ENCODE measurements around the gene COPS8. TPM values are rescaled to one million over a fixed set of nuclear protein-coding genes. Genes with fewer than 3 reads are reported as not detected.

The COPS8 gene
- total RNA-seq, 4 donors from 2014 or later = 57.1 to 84.5 (median 72.4) TPM

DNA sequence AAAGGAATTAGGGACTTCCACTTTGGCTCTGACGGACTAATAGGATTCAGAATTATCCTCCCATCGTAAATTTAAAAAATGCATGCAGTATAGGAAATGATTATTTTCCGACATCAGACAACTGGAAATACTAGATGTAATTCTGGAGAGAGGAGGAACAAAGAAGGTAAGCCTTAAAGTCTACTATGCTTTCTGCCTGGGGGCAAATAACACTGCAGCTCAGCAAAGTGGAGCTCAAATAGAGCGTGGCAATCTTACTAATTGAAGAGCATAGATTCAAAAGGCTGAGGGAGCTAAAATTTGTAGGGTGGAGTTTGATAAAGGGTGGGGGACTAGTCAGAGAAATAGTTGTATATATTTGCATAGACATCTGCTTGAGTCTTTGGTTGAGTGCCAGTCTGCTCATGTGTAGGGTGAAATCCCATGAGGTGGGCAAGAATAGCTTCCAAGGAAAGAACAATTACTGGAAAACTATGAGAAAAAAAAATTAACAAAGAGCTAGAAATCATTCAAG is 23.8 kb downstream of the COPS8 start:
- no peak overlapping the region for H3K4me3 ChIP-seq (replicated peaks in 1 of 3)
- no peak for DNase-seq
- intact Hi-C loops (cut with DNase I) = no loop called here
- no peaks in the 10 kb centered on the region for H3K27me3 ChIP-seq
- H3K36me3 ChIP-seq = no peaks in the 10 kb centered on the region
- WGBS, 2 donors = 94 to 96% methylated on average over 4 of the region's 4 CpGs
- TF ChIP-seq POLR2A (IDR thresholded peaks at IDR 0.05) = no peak
- TF ChIP-seq, protein P1, sequence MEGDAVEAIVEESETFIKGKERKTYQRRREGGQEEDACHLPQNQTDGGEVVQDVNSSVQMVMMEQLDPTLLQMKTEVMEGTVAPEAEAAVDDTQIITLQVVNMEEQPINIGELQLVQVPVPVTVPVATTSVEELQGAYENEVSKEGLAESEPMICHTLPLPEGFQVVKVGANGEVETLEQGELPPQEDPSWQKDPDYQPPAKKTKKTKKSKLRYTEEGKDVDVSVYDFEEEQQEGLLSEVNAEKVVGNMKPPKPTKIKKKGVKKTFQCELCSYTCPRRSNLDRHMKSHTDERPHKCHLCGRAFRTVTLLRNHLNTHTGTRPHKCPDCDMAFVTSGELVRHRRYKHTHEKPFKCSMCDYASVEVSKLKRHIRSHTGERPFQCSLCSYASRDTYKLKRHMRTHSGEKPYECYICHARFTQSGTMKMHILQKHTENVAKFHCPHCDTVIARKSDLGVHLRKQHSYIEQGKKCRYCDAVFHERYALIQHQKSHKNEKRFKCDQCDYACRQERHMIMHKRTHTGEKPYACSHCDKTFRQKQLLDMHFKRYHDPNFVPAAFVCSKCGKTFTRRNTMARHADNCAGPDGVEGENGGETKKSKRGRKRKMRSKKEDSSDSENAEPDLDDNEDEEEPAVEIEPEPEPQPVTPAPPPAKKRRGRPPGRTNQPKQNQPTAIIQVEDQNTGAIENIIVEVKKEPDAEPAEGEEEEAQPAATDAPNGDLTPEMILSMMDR (IDR thresholded peaks at IDR 0.05) = no peak
- no peak overlapping the region for H3K27ac ChIP-seq
- H3K4me1 ChIP-seq = no peaks in the 10 kb centered on the region
- H3K9me3 ChIP-seq = no peaks in the 10 kb centered on the region

DNA sequence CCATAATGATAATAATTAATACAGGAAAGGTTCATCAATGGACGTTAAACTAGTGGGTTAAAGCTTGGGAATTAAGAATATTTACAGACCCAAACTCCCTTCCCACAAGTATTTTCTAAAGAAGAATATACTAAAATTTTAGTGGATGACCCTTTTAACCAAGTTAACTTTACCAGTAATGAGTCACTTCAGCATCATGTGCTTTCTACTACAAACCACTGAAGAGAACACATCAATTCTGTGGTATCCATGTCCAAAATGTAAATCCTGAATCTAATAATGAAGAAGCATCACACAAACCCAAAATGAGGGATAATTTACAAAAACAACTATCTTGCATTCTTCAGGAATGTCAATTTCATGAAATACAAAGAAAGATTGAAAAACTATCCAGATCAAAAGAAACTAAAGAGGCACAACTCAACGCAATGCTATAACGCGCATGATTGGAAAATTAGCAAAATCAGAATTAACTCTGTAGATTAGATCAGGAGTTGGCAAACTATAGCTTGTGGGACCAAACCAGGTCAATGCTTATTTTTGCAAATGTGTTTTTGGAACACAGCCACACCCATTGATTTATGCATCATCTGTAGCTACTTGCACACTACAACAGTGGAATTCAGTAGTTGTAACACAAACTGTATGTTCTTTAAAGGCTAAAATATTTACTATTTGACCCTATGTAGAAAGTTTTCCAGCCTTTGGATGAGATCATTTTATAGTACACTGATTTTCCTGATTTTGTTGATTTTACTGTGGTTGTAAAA is 27.5 kb downstream of the COPS8 start:
- Histone ChIP-seq H3K36me3 (no peaks in the 10 kb centered on the region), H3K27ac (no peak overlapping the region), H3K27me3 (no peaks in the 10 kb centered on the region), H3K4me3 (replicated peaks in 1 of 3) (no peak overlapping the region), H3K4me1 (no peaks in the 10 kb centered on the region), H3K9me3 (no peaks in the 10 kb centered on the region)
- WGBS, 2 donors = 93 to 97% methylated on average over 4 of the region's 4 CpGs
- intact Hi-C loops (cut with DNase I) = no loop called here
- no peak for DNase-seq
- TF ChIP-seq, protein P1 (IDR thresholded peaks at IDR 0.05) = no peak
- no peak for TF ChIP-seq POLR2A (IDR thresholded peaks at IDR 0.05)

DNA sequence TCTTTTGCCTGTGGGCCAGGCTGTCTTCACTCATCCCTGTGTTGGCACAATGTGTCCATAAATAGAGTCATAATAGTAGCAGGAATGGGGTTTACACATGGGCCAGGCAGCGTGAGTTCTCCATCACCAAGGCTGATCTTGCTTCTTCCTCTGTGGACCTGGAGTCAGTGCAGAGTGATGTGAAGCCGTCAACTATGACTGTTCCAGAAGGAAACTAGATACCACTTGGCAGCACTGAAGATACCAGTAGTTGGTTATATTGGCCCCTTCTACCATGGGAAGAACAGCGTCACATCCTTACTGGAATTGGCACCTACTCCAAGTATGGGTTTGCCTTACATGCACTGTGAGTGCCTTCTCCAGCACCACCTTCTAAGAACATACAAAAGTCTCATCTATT is 30.2 kb downstream of the COPS8 start:
- no peak overlapping the region for H3K27ac ChIP-seq
- TF ChIP-seq, protein P1 (IDR thresholded peaks at IDR 0.05) = no peak
- no peak for TF ChIP-seq POLR2A (IDR thresholded peaks at IDR 0.05)
- 97 to 100% methylated on average over 3 of the region's 3 CpGs for WGBS, 2 donors

DNA sequence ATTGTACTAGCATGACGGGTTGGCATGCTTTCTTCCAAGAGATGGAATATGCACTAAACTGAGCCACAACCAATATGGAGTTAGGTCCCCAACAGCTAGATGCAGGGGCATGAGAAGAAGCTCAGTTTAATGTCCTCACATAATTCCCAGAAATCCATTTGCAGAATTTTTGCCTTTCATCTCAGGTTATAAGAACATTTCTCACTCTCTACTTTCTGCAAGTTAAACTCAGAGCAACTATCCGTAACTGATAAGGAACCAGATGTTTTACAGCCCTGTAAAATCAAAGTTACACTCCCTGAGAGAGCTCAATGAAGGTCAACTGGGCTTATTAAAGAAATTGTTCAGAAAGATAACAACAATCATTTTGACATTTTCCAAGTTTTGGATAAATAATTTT is 30.7 kb downstream of the COPS8 start:
- H3K36me3 ChIP-seq = no peaks in the 10 kb centered on the region
- no peak overlapping the region for H3K4me3 ChIP-seq (replicated peaks in 1 of 3)
- H3K9me3 ChIP-seq = no peaks in the 10 kb centered on the region
- H3K4me1 ChIP-seq = no peaks in the 10 kb centered on the region
- WGBS, 2 donors = 89 to 95% methylated on average over 2 of the region's 2 CpGs
- H3K27me3 ChIP-seq = no peaks in the 10 kb centered on the region
- intact Hi-C loops (cut with DNase I) = no loop called here
- DNase-seq = no peak
- TF ChIP-seq, protein P1 (IDR thresholded peaks at IDR 0.05) = no peak
- TF ChIP-seq POLR2A (IDR thresholded peaks at IDR 0.05) = no peak
- H3K27ac ChIP-seq = no peak overlapping the region

More for the DNA sequence above, 30.2 kb downstream of the COPS8 start:
- H3K36me3 ChIP-seq = no peaks in the 10 kb centered on the region
- DNase-seq = no peak
- H3K9me3 ChIP-seq = no peaks in the 10 kb centered on the region
- H3K27me3 ChIP-seq = no peaks in the 10 kb centered on the region
- intact Hi-C loops (cut with DNase I) = no loop called here
- H3K4me1 ChIP-seq = no peaks in the 10 kb centered on the region
- H3K4me3 ChIP-seq (replicated peaks in 1 of 3) = no peak overlapping the region

DNA sequence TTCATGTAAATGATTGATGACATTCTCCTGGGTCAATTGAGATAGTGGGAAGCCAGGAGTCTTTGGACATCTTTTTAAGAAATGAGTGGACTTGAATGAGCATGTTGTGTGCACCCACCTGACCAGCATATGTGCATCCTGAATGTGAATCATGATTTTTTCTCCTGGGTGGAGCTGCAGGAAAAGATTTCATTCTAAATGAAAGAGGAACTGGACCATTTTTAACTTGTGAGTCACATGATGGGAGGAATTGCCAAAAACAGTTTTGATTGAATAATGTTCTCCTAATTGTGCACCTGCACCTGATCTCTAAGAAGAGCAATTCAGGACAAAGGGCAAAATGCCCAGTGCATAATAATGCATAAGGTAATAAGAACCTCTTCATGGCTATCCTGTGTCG is 32.3 kb downstream of the COPS8 start:
- no peaks in the 10 kb centered on the region for H3K27me3 ChIP-seq
- intact Hi-C loops (cut with DNase I) = no loop called here
- 72 to 87% methylated on average over 1 of the region's 1 CpG for WGBS, 2 donors

More for the DNA sequence above, 32.3 kb downstream of the COPS8 start:
- TF ChIP-seq, protein P1 (IDR thresholded peaks at IDR 0.05) = no peak
- no peak for TF ChIP-seq POLR2A (IDR thresholded peaks at IDR 0.05)
- Histone ChIP-seq H3K4me1 (no peaks in the 10 kb centered on the region), H3K36me3 (no peaks in the 10 kb centered on the region), H3K9me3 (no peaks in the 10 kb centered on the region), H3K4me3 (replicated peaks in 1 of 3) (no peak overlapping the region), H3K27ac (no peak overlapping the region)
- no peak for DNase-seq

All from thyroid gland (tissue), 4 donors.